Stomach (tissue), 9 donors: Measurements from ENCODE around the gene RAB19. TPM values are rescaled to one million over a fixed set of nuclear protein-coding genes. Genes with fewer than 3 reads are reported as not detected.

Experiments used
- DNase-seq, 2 donors: peaks; one replicate each; pipeline versions ENCODE4 v3.0.0 to v3.0.0-alpha.2; 2013 to 2019
- H3K27ac ChIP-seq, 5 donors: fragments of 200-600 bp in 4 of 5; sonication (generic) in 4 of 5; one replicate each; pipeline ENCODE4 v1.5.1; 2013 to 2019; ENCODE audit warnings: mild to moderate bottlenecking in 1 of 5, moderate library complexity in 1 of 5
- H3K27me3 ChIP-seq, 3 donors: fragments of 200-600 bp; sonication (generic); one replicate each; pipeline ENCODE4 v1.5.1; 2017 to 2019; ENCODE audit warnings: mixed run types in 1 of 3
- H3K36me3 ChIP-seq, 4 donors: fragments of 200-600 bp; sonication (generic); 1 replicate in 3 of 4; 2 replicates in 1 of 4; pipeline ENCODE4 v1.5.1; 2016 to 2019
- H3K4me1 ChIP-seq, 4 donors: fragments of 200-600 bp; sonication (generic); one replicate each; pipeline ENCODE4 v1.5.1; 2016 to 2019
- H3K4me3 ChIP-seq, 4 donors: fragments of 200-600 bp; sonication (generic) in 3 of 4; one replicate each; pipeline ENCODE4 v1.5.1; 2016 to 2019; ENCODE audit warnings: mild to moderate bottlenecking in 1 of 4
- H3K9me3 ChIP-seq, 4 donors: fragments of 200-600 bp; sonication (generic); one replicate each; pipeline ENCODE4 v1.5.1; 2016 to 2019
- EP300 ChIP-seq: sonication (generic); formaldehyde crosslinking; IDR thresholded peaks from one replicate; pipeline ENCODE4 v1.6.1; 2017; ENCODE audit warnings: antibody characterized with exemption
- POLR2A ChIP-seq, 4 donors: fragments of 450-650 bp; IDR thresholded peaks; one replicate each; pipeline ENCODE4 v1.6.1; 2016; ENCODE audit warnings: antibody characterized with exemption in 4 of 4, control low read depth in 2 of 4, mild to moderate bottlenecking in 1 of 4, moderate library complexity in 1 of 4
- POLR2AphosphoS5 ChIP-seq, 3 donors: sonication (generic); formaldehyde crosslinking; IDR thresholded peaks; one replicate each; pipeline ENCODE4 v1.6.1; 2016; ENCODE audit warnings: antibody characterized with exemption in 3 of 3
- WGBS, 5 donors: extraction: QIAGEN DNeasy Blood & Tissue Kit in 3 of 5; methylation state at CpG; one replicate each; pipeline versions ENCODE4 v1.1.5 to v1.1.7; 2013 to 2018; 5-methylcytosine and 5-hydroxymethylcytosine counted together
- intact Hi-C: fragments of 100-400 bp; cut with DNase I; formaldehyde crosslinking; loops from one replicate; pipeline ENCODE4 v1.15.1; 2023; ENCODE audit warnings: low total_unique reads
- polyA plus RNA-seq, 3 donors: library from polyadenylated mRNA; stranded (reverse); fragments of 200-250 nt; gene quantifications; one replicate each; pipeline ENCODE4 v1.2.3, GENCODE V29; 2013
- total RNA-seq, 5 donors: library from RNA; depleted of rRNA; stranded (reverse); fragments of >200 nt; gene quantifications; one replicate each; pipeline versions ENCODE4 v1.1.0 to v1.2.3, GENCODE V29; 2014 to 2016
- TF ChIP-seq, protein P1 (sequence below), 7 experiments: fragments of 450-650 bp in 4 of 7; fragments of 200-600 bp in 3 of 7; sonication (generic) in 3 of 7; IDR thresholded peaks; one replicate each; pipeline ENCODE4 v1.5.1; 2016 to 2019; ENCODE audit warnings: antibody characterized with exemption in 7 of 7, control low read depth in 2 of 7, mild to moderate bottlenecking in 1 of 7
- donor health status: healthy with polysubstance abuse.
- donor health status: Bipolar disorder and iron deficiency.
- donor health status: healthy.

RAB19 gene
- total and polyA plus RNA-seq, 8 donors = 0.20 to 4.6 (median 0.87) TPM; not detected in 3

DNA sequence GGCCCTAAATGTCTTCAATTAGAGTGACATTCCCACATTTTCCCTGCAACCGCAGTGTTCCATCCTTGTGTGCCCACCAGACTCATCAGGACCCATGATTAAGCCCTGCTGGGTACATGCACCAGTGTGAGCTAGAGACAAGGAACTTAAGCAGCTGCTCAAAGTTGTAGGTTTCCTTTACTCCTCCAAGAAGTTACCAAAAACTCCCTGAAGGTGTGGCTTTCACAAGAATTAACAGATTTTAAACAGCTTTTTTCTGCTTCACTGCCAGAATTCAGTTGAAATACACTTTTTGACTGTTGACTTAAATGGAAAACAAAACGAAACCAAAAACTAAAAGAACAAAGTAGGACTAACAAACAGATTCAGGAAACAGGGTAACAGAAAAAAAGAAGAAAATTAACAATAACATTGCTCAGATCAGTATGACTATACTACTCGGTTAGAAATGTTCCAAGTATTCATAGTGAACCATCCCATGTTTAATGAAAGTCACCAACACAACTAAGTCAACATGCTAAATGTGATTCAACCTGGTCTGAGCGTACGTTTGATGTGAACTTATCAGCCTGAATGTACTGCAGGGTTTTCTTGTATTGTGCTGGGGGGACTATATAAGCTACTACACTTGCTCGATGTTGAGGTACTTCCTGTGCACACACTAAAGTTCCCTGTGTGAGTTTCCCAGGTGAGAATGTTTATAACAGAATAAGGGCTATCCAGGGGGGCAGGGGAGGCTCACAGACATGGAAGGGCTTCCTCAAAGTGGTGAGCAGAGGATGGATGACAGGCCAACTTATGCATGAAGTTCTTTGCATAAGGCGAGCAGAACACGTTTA is 27.7 kb upstream of the RAB19 start:
- no peak for TF ChIP-seq POLR2AphosphoS5 (IDR thresholded peaks at IDR 0.05)
- TF ChIP-seq, protein P1, sequence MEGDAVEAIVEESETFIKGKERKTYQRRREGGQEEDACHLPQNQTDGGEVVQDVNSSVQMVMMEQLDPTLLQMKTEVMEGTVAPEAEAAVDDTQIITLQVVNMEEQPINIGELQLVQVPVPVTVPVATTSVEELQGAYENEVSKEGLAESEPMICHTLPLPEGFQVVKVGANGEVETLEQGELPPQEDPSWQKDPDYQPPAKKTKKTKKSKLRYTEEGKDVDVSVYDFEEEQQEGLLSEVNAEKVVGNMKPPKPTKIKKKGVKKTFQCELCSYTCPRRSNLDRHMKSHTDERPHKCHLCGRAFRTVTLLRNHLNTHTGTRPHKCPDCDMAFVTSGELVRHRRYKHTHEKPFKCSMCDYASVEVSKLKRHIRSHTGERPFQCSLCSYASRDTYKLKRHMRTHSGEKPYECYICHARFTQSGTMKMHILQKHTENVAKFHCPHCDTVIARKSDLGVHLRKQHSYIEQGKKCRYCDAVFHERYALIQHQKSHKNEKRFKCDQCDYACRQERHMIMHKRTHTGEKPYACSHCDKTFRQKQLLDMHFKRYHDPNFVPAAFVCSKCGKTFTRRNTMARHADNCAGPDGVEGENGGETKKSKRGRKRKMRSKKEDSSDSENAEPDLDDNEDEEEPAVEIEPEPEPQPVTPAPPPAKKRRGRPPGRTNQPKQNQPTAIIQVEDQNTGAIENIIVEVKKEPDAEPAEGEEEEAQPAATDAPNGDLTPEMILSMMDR (IDR thresholded peaks at IDR 0.05) = no peak
- no peak for TF ChIP-seq EP300
- no peak for TF ChIP-seq POLR2A (IDR thresholded peaks at IDR 0.05)
- H3K27ac ChIP-seq = peak overlapping the region in 1 of 5 donors; percentile 3
- WGBS, 5 donors = 56 to 71% (median 63%) methylated on average over 8 of the region's 8 CpGs
- no peaks in the 10 kb centered on the region for H3K9me3 ChIP-seq
- no peak overlapping the region for H3K4me3 ChIP-seq
- intact Hi-C loops = no loop called here
- no peaks in the 10 kb centered on the region for H3K27me3 ChIP-seq
- no peak for DNase-seq
- peaks cover 34 to 77% (median 68%) of the 10 kb centered on the region in 4 donors for H3K36me3 ChIP-seq
- no peaks in the 10 kb centered on the region for H3K4me1 ChIP-seq

DNA sequence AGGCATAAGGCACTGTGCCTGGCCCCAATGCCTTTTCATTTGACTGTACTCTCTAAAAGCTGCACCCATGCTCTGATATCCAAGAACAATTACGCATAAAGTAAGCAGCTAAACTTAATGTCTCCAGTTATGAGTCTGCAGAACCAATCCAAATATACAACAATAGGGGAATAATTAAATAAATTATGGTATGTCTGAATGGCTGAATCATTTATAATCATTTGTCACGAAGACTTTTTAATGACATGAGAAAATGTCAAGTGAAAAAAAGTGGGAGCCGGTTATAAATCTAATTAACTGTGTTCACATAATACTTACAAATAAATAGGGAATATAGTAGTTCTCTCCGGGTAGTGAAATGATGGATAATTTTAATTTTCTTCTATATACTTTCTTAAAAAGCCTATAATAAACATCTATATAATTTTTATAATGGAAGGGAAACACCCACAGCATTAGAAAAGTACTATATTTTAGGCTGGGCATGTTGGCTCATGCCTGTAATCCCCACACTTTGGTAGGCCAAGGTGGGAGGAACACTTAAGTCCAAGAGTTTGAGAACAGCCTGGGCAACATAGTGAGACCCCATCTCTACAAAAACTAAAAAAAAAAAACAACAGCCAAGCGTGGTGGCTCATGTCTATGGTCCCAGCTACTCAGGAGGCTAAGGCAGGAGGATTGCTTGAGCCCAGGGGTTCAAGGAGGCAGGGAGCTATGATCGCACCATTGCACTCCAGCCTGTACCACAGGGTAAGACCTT is 19.7 kb upstream of the RAB19 start:
- Histone ChIP-seq H3K9me3 (no peaks in the 10 kb centered on the region), H3K36me3 (peaks cover 22 to 37% (median 33%) of the 10 kb centered on the region in 4 donors), H3K27me3 (no peaks in the 10 kb centered on the region), H3K4me1 (peaks cover 0 to 12% (median 0%) of the 10 kb centered on the region in 4 donors), H3K4me3 (no peak overlapping the region), H3K27ac (no peak overlapping the region)
- no peak for TF ChIP-seq POLR2AphosphoS5 (IDR thresholded peaks at IDR 0.05)
- no peak for TF ChIP-seq POLR2A (IDR thresholded peaks at IDR 0.05)
- TF ChIP-seq, protein P1 (IDR thresholded peaks at IDR 0.05) = no peak
- no peak for TF ChIP-seq EP300
- no peak for DNase-seq
- 93 to 97% (median 96%) methylated on average over 6 of the region's 6 CpGs for WGBS, 5 donors
- intact Hi-C loops = no loop called here

DNA sequence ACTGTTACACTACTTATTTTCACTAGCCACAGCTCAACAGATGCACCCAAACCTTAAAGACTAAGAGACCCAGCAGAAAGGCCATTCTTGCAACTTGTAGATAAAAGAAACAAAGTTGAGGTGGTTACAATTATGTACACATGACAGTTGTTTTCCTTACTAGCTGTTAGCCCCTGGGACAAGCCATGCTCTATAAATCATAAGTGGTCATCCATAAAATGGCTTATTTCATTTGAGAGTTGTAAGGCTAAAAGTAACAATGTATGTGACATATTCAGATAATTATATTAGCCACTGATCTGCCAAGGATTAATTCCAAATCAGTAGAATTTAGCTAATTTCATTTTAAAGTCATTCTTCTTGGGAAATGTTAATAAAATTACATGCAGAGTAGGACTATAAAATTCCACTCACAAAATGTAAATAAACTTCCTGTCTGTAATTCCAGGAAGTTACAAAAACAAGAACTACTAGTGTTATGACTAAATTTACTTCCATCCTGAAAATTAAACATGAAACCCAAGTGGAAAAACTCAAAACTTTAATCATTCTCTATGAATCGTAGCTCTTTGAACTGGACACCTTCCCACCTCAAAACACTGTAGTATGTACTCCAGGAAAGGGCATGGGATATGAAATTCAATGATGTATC is 18.8 kb upstream of the RAB19 start:
- Histone ChIP-seq H3K36me3 (peaks cover 15 to 28% (median 24%) of the 10 kb centered on the region in 4 donors), H3K27me3 (no peaks in the 10 kb centered on the region), H3K9me3 (no peaks in the 10 kb centered on the region), H3K4me3 (no peak overlapping the region), H3K4me1 (peaks cover 0 to 12% (median 0%) of the 10 kb centered on the region in 4 donors), H3K27ac (no peak overlapping the region)
- DNase-seq = no peak
- TF ChIP-seq EP300 = no peak
- TF ChIP-seq, protein P1 (IDR thresholded peaks at IDR 0.05) = no peak
- no peak for TF ChIP-seq POLR2A (IDR thresholded peaks at IDR 0.05)
- no peak for TF ChIP-seq POLR2AphosphoS5 (IDR thresholded peaks at IDR 0.05)
- intact Hi-C loops = no loop called here
- 41 to 73% (median 61%) methylated on average over 1 of the region's 1 CpG for WGBS, 5 donors

DNA sequence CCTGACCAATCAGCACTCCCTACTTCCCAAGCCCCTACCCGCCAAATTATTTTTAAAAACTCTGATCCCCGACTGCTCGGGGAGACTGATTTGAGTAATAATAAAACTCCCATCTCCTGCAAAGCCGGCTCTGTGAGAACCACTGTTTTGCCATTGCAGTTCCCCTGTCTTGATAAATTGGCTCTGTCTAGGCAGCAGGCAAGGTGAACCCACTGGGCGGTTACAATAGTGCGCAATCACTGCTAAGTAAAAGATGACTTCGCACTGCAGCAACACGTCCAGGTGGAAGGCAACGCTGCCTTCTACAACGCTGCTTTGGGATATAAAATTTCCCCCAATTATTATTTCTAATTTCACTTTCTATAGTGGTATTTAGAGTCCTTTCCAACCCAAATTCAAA is 14.4 kb upstream of the RAB19 start:
- Histone ChIP-seq H3K36me3 (peaks cover 0 to 4% (median 0%) of the 10 kb centered on the region in 4 donors), H3K27ac (no peak overlapping the region), H3K9me3 (no peaks in the 10 kb centered on the region), H3K27me3 (no peaks in the 10 kb centered on the region), H3K4me3 (no peak overlapping the region), H3K4me1 (peaks cover 0 to 36% (median 4%) of the 10 kb centered on the region in 4 donors)
- WGBS, 5 donors = 84 to 93% (median 90%) methylated on average over 10 of the region's 10 CpGs
- intact Hi-C loops = no loop called here
- DNase-seq = no peak
- TF ChIP-seq POLR2A (IDR thresholded peaks at IDR 0.05) (no peak), POLR2AphosphoS5 (IDR thresholded peaks at IDR 0.05) (no peak)
- TF ChIP-seq, protein P1 (IDR thresholded peaks at IDR 0.05) = no peak
